Breast epithelium (tissue), 4 donors: ENCODE data around the gene RNF128. TPM values are rescaled to one million over a fixed set of nuclear protein-coding genes. Genes with fewer than 3 reads are reported as not detected.

Experiments
- DNase-seq, 2 donors: peaks; one replicate each; pipeline ENCODE4 v3.0.0-alpha.2; 2019; ENCODE audit warnings: low spot score in 2 of 2
- H3K27ac ChIP-seq, 2 donors: fragments of 200-600 bp; sonication (generic) in 1 of 2; one replicate each; pipeline ENCODE4 v1.5.1; 2016 to 2019; ENCODE audit warnings: mild to moderate bottlenecking in 1 of 2
- H3K27me3 ChIP-seq, 2 donors: fragments of 200-600 bp; sonication (generic) in 1 of 2; one replicate each; pipeline versions ENCODE4 v1.5.1 to v1.6.0; 2017 to 2019; ENCODE audit warnings: control low read depth in 1 of 2, mild to moderate bottlenecking in 1 of 2
- H3K36me3 ChIP-seq: fragments of 200-600 bp; one replicate; pipeline ENCODE4 v1.5.1; 2019
- H3K4me1 ChIP-seq, 2 donors: fragments of 200-600 bp; sonication (generic); one replicate each; pipeline ENCODE4 v1.5.1; 2016 to 2019; ENCODE audit warnings: control low read depth in 1 of 2
- H3K4me3 ChIP-seq, 3 donors: fragments of 200-600 bp; sonication (generic); 1 replicate in 2 of 3; 2 replicates in 1 of 3; pipeline ENCODE4 v1.5.1; 2016 to 2019; ENCODE audit warnings: mild to moderate bottlenecking in 3 of 3, moderate library complexity in 2 of 3
- H3K9me3 ChIP-seq, 2 donors: fragments of 200-600 bp; sonication (generic) in 1 of 2; one replicate each; pipeline ENCODE4 v1.5.1; 2016 to 2019; ENCODE audit warnings: control low read depth in 1 of 2
- CTCF ChIP-seq, 3 donors: fragments of 450-650 bp; IDR thresholded peaks; one replicate each; pipeline ENCODE4 v1.5.1; 2016 to 2017; ENCODE audit warnings: antibody characterized with exemption in 3 of 3, mild to moderate bottlenecking in 3 of 3, moderate library complexity in 3 of 3
- POLR2A ChIP-seq: fragments of 450-650 bp; IDR thresholded peaks from one replicate; pipeline ENCODE4 v1.6.1; 2016; ENCODE audit warnings: antibody characterized with exemption, mild to moderate bottlenecking, moderate library complexity
- POLR2AphosphoS5 ChIP-seq, 3 donors: sonication (generic); formaldehyde crosslinking; IDR thresholded peaks; one replicate each; pipeline ENCODE4 v1.6.1; 2017; ENCODE audit warnings: antibody characterized with exemption in 3 of 3
- intact Hi-C: fragments of 100-400 bp; cut with DNase I; formaldehyde crosslinking; loops from one replicate; pipeline ENCODE4 v1.15.1; 2023; ENCODE audit warnings: low total_unique reads
- total RNA-seq, 3 donors: library from RNA; depleted of rRNA; stranded (reverse); fragments of >200 nt; gene quantifications; one replicate each; pipeline ENCODE4 v1.1.0, GENCODE V29; 2016

RNF128 gene
- total RNA-seq, 3 donors from 2014 or later = 1.1 to 17.1 (median 3.9) TPM

GRCh38 chrX:106725931-106726330 is 570 bp upstream of the RNF128 start:
- TF ChIP-seq POLR2AphosphoS5 (IDR thresholded peaks at IDR 0.05) (no peak), CTCF (IDR thresholded peaks at IDR 0.05) (no peak), POLR2A (no peak)
- Histone ChIP-seq H3K9me3 (no peaks in the 10 kb centered on the region), H3K27me3 (peaks cover 0 to 70% of the 10 kb centered on the region in 2 donors), H3K4me3 (peak overlapping the region; percentile 37 to 65 (median 58)), H3K27ac (peak overlapping the region in 1 of 2 donors; percentile 66), H3K36me3 (no peaks in the 10 kb centered on the region), H3K4me1 (no peaks in the 10 kb centered on the region)
- no peak for DNase-seq
- intact Hi-C loops = loop anchor here (2.0 kb wide), 1 partner anchor 35 kb away; no protein-coding TSS in a partner anchor

GRCh38 chrX:106728337-106728736 is 1.8 kb downstream of the RNF128 start:
- no peak for DNase-seq
- no peaks in the 10 kb centered on the region for H3K36me3 ChIP-seq
- H3K27me3 ChIP-seq = peaks cover 0 to 67% of the 10 kb centered on the region in 2 donors
- H3K27ac ChIP-seq = no peak overlapping the region
- intact Hi-C loops = no loop called here
- H3K9me3 ChIP-seq = no peaks in the 10 kb centered on the region
- no peak overlapping the region for H3K4me3 ChIP-seq
- no peak for TF ChIP-seq CTCF (IDR thresholded peaks at IDR 0.05)
- TF ChIP-seq POLR2A = no peak
- no peak for TF ChIP-seq POLR2AphosphoS5 (IDR thresholded peaks at IDR 0.05)
- H3K4me1 ChIP-seq = no peaks in the 10 kb centered on the region

GRCh38 chrX:106730401-106730800 is 3.9 kb downstream of the RNF128 start:
- Histone ChIP-seq H3K9me3 (no peaks in the 10 kb centered on the region), H3K4me3 (no peak overlapping the region), H3K27me3 (peaks cover 0 to 56% of the 10 kb centered on the region in 2 donors), H3K27ac (no peak overlapping the region), H3K36me3 (no peaks in the 10 kb centered on the region), H3K4me1 (no peaks in the 10 kb centered on the region)
- TF ChIP-seq CTCF (IDR thresholded peaks at IDR 0.05) (no peak), POLR2AphosphoS5 (IDR thresholded peaks at IDR 0.05) (no peak), POLR2A (no peak)
- no peak for DNase-seq
- intact Hi-C loops = no loop called here

GRCh38 chrX:106731590-106731989 is 5.1 kb downstream of the RNF128 start:
- intact Hi-C loops = no loop called here
- TF ChIP-seq CTCF (IDR thresholded peaks at IDR 0.05) = no peak
- no peak for TF ChIP-seq POLR2AphosphoS5 (IDR thresholded peaks at IDR 0.05)
- TF ChIP-seq POLR2A = no peak
- Histone ChIP-seq H3K27me3 (peaks cover 0 to 44% of the 10 kb centered on the region in 2 donors), H3K4me1 (no peaks in the 10 kb centered on the region), H3K9me3 (no peaks in the 10 kb centered on the region), H3K4me3 (no peak overlapping the region), H3K36me3 (no peaks in the 10 kb centered on the region), H3K27ac (no peak overlapping the region)
- DNase-seq = no peak

- intact Hi-C loops = no loop called here
- Histone ChIP-seq H3K27me3 (peaks cover 0 to 50% of the 10 kb centered on the region in 2 donors), H3K36me3 (no peaks in the 10 kb centered on the region), H3K4me1 (no peaks in the 10 kb centered on the region), H3K4me3 (no peak overlapping the region), H3K9me3 (no peaks in the 10 kb centered on the region), H3K27ac (no peak overlapping the region)
- no peak for DNase-seq
- TF ChIP-seq CTCF (IDR thresholded peaks at IDR 0.05) (no peak), POLR2A (no peak), POLR2AphosphoS5 (IDR thresholded peaks at IDR 0.05) (no peak)
Observed at GRCh38 chrX:106734827-106735226, 8.3 kb downstream of the RNF128 start.
